HG03457 (cell line): ENCODE data around the gene DUSP5.

Source experiments
- ATAC-seq: cut with Tn5 transposase; IDR thresholded peaks from one replicate; pipeline ENCODE4 v1.9.1; 2021; ENCODE audit warnings: moderate number of reproducible peaks; ENCODE audit not compliant: unreplicated experiment

The DUSP5 gene

DNA sequence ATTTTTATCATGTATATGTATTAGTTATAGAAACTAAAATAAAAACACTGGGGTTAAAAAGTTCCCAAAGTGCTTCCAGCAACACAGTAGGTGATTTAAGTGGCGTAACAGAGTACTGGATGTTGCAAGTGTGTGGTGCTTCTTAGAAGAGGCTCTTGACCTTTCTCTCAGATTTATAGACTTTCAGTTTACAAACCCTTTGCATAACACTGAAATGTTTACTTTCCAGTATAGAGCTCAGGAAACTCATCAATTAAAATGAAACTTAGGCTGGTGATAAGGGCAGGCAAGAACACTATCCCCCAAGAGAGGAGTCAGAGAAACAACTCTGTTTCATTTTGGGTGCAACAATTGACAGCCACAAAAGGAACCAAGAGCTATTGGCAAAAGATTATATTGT is 42.3 kb downstream of the DUSP5 start:
- no peak for ATAC-seq

DNA sequence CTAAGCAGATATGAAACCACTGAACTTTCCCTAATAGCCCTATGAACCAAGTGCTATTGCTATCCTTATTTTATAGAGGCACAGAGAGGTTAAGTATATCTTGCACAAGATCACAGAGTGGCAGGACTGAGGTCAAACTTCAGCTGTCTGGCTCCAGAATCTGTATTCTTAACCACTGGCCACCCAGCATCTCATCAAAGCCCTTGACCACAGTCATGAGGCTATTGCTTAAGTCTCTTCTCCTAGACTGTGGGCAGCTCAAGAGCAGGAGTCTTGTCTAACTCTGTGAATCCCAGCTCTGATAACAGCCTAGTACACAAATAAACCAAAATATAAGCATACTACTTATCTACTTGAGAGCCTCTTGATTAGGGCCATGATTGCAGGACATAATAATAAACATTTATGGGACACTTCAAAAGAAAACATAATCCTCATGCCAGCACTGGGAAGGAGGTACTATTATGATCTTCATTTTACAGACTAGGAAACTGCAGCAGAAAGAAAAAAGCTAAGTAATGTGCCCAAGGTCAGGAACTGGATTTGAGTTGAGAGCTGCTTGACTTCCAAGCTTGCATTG is 47.3 kb downstream of the DUSP5 start:
- ATAC-seq, result no peak

DNA sequence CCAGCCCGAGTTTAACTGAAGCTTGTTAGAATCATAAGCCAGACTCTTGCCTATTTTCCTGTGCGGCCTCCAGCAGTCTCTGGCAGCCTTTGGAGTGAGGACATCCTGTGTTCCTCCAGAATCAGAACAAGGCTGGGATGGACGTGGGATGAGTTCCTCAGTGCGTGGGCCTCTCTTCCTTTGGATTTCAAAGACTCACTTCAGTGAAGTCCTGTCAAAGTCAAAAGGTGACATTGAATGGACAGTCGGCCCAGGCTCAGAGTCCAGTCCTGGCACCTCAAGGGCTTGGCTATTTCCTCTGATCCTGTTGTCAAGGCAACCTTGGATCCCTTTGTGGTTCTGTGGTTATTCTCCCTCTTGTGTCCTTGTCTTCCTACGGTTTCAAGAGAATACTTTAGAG is 48.4 kb downstream of the DUSP5 start:
- no peak for ATAC-seq

DNA sequence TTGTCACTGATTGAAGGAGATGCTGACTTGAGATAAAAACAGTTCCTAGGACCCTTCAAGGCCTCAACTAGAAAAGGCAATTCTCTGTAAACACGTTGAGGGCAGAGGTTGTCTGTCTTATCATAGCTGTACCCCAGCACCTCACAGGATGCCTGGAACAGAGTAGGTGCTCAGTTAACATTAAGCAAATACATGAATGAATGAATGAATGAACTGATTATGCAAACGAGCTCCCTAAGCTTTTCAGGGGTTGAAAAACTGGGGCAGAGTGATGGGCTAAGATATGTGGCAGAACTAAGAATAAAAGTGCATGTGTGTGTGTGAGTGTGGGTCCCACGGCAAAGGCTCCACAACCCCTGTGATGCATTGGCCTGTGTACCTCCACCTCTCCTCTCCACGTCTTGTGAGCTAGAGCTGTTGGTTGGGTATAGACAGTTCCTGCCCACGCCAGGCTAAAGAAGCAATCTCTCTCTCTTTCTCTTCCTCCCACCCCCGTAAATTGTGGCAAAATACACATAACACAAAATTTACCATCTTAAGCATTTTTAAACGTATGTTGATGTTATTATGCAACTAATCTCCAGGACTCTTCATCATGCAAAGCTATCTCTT is 48.9 kb downstream of the DUSP5 start:
- ATAC-seq, result no peak

DNA sequence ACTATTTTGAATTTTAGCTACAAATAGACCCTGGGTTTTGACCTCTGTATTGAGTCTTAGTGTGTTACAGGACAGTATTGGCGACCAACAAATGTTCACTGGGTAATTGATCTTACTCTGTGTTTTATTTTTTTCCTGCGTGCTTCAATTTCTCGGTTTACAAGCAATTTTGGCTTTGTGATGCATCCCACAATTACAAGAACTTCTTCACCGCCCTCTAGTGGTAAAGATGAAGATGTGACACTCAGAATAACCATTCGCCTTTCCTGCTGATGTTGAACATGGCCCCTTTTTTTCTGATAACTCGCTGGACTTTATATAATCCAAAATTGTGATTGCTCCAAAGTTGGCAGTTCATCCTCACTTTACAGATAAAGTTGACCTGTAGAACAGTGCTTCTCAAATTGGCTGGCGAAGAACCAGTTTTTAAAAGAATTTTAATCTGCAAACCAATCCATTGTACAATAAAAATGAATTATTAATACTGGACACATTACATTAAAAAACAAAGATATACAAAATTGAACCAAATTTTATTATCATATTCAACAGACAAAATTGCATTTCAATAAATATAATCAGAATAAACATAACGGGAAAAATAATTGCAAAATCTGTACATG is 49.5 kb downstream of the DUSP5 start:
- ATAC-seq, result no peak

DNA sequence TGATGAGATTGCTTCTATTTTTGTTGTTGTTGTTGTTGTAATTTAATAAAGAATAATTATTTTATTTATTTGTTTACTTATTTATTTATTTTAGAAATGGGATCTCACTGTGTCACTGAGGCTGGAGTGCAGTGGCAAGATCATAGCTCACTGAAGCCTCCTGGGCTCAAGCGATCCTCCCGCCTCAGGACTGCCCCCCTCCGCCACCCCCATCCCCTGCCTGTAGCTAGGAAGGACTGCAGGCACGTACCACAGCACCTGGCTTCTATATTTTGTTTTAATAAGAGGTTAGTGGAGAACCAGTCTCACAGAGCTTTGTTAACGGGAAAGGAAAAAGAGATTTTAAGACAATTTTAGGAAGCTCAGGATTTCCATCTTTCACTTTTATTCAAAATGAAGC is 50.3 kb downstream of the DUSP5 start:
- no peak for ATAC-seq

DNA sequence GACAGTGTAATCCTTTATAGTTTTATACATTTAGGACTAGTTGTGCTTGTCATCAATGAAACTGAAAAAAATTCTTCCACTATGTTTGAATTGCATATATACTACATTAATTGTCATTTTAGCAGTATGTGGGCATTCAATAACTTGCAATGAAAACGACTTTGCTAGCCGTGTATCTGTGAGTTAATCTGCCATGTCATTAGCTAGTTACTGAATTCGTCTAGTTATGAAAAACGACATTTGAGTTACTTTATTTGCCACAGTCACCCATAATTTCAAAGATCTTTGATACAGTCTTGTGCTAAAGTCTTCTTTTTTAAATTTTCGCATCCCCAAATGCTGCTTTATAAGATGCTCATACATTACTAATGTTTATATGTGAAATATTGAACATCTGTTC is 51.5 kb downstream of the DUSP5 start:
- no peak for ATAC-seq

DNA sequence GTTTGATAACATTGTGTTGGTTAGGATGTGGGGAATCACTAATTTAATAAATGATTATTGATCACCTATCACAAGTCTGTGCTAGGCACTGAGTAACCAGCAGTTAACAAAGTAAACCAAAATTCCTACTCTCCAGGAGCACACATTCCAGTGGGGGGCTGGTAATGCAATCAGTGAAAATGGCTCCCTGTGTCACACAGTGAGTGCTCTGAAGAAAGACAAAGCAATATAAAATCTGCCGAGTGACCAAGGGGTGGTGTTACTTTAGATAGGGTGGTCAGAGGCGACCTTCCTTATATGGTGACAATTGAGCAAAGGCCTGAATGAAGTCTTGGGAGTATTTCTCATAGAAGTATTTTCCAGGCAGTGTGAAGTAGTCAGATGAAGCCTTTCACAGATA is 56.2 kb downstream of the DUSP5 start:
- ATAC-seq, result no peak

DNA sequence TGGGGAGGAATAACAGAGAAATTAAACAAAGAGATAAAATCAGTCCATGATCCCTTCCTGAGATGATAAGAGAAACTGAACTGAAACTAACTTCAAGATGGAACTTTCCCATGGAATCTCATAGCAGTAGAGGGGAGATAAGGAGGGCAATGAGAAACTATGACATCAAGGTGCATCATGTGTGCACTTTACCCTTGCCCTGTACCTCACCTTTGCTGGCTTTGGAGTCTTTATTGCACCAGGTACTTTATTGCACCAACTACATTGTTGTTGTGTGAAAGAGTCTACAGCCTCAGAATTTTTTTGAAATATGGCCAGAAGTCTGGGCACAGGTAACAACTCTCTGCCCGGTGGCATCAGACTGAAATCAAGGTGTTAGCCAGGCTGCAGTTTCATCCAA is 58.6 kb downstream of the DUSP5 start:
- no peak for ATAC-seq

DNA sequence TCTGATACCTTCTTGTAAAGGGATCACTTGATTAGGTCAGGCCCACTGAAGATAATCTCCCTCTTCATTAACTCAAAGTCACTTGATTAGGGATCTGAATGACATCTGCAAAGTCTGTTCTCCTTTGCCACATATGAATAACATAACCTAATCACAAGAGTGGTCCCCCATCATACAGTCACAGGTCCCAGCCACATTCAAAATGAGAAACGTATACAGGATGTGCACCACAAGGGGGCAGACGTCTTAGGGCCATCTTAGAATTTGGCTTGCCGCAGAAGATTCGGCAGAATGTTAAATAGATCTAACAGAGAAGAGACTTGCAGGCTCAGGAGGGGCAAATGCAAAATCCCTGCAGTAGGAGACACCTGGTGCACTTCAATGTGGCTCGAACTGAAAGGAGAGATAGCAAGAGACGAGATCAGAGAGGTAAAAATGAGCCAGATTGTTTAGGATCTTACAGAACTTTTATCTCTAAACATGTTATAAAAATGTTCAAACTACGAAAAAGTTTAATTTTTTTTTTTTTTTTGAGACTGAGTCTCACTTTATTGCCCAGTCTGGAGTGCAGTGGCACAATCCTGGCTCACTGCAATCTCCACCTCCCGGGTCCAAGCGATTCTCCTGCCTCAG is 59.4 kb downstream of the DUSP5 start:
- ATAC-seq, result no peak

DNA sequence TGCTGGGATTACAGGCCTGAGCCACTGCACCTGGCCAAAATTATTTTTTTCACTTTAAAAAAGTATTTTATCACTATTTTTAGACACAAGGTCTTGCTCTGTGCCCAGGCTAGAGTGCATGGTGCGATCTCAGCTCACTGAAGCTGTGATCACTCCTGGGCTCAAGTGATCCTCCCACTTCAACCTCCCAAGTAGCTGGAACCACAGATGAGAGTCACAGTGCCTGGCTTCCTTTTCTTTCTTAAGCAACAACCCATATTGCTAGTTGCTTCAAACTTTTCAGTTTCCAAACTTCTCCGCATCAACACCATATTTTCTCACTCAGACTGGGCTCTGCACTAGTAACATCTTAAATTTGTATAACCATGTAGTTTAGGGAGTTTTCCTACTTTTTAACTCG is 60.3 kb downstream of the DUSP5 start:
- no peak for ATAC-seq

DNA sequence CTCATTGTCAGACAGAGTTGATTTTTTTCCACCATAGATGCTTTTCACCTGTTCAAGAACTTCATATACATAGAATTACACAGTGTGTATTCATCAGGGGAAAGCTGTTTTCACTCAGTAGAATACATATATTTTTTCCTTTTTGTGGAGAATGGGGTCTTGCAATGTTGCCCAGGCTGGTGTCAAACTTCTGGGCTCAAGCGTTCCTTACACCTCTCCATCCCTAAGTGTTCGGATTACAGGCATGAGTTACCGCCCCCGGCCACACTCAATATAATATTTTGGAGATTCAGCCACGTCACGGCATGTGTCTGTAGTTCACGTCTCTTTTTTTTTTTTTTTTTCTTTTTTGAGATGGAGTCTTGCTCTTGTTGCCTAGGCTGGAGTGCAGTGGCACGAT is 62.3 kb downstream of the DUSP5 start:
- ATAC-seq, result no peak
